PC-3 (cell line): Measurements from ENCODE around the gene KCNH3. TPM values are rescaled to one million over a fixed set of nuclear protein-coding genes. Genes with fewer than 3 reads are reported as not detected.

Source experiments
- ATAC-seq: fragments of 200-7000 bp; cut with Tn5 transposase; 2 replicates; pipeline ENCODE4 v1.9.1; 2020; ENCODE audit warnings: mild to moderate bottlenecking, moderate library complexity
- BruUV-seq: library from RNA; stranded (reverse); fragments of 400-500 nt; replicated peaks from 2 replicates; lab custom pipeline; 2021; lab: Mats Ljungman, UMichigan
- CTCF ChIA-PET: fragments of 300-600 bp; sonication (Branson Sonifier 250); formaldehyde crosslinking; loops from one replicate; lab custom pipeline; 2022; ENCODE audit warnings: antibody characterized with exemption; lab: Charles Lee
- POLR2A ChIA-PET: fragments of 300-600 bp; sonication (Branson Sonifier 250); formaldehyde crosslinking; loops from one replicate; lab custom pipeline; 2022; ENCODE audit warnings: antibody characterized with exemption; ENCODE audit not compliant: unreplicated experiment; lab: Charles Lee
- DNase-seq: peaks from one replicate; pipeline ENCODE4 v3.0.0-alpha.2; 2015
- H2AFZ ChIP-seq: fragments of 300-600 bp; sonication (generic); 2 replicates; pipeline ENCODE4 v1.6.0; 2016; ENCODE audit warnings: antibody characterized with exemption, low read length
- H3F3A ChIP-seq: fragments of 300-600 bp; sonication (generic); one replicate; pipeline ENCODE4 v1.6.0; 2017; ENCODE audit warnings: antibody characterized with exemption, low read length, control low read depth, mild to moderate bottlenecking; ENCODE audit not compliant: unreplicated experiment
- H3K27ac ChIP-seq: fragments of 300-600 bp; sonication (generic); 2 replicates; pipeline ENCODE4 v1.5.1; 2016; ENCODE audit warnings: mild to moderate bottlenecking, low read length
- H3K27me3 ChIP-seq: fragments of 300-600 bp; sonication (generic); 2 replicates; pipeline ENCODE4 v1.6.1; 2016; ENCODE audit warnings: low read length, mixed read lengths
- H3K36me3 ChIP-seq: fragments of 300-600 bp; sonication (generic); 2 replicates; pipeline ENCODE4 v1.6.1; 2016; ENCODE audit warnings: low read depth, mixed run types, low read length, mixed read lengths
- H3K4me1 ChIP-seq: fragments of 300-600 bp; sonication (generic); 2 replicates; pipeline ENCODE4 v1.5.1; 2016; ENCODE audit warnings: low read length; ENCODE audit not compliant: insufficient read depth
- H3K4me2 ChIP-seq: fragments of 300-600 bp; sonication (generic); 2 replicates; pipeline ENCODE4 v1.6.0; 2016; ENCODE audit warnings: low read length
- H3K4me3 ChIP-seq: fragments of 300-600 bp; sonication (generic); 2 replicates; pipeline ENCODE4 v1.5.1; 2016; ENCODE audit warnings: mild to moderate bottlenecking, low read length, mixed read lengths
- H3K79me2 ChIP-seq: fragments of 300-600 bp; sonication (generic); 2 replicates; pipeline ENCODE4 v1.6.1; 2017; ENCODE audit warnings: low read length, mixed read lengths
- H3K9ac ChIP-seq: fragments of 300-600 bp; sonication (generic); 2 replicates; pipeline ENCODE4 v1.6.0; 2016; ENCODE audit warnings: mild to moderate bottlenecking, low read length
- H3K9me2 ChIP-seq: fragments of 300-600 bp; sonication (generic); replicated peaks from 2 replicates; pipeline ENCODE4 v1.6.1; 2016; ENCODE audit warnings: mixed run types, low read length, mixed read lengths
- H3K9me3 ChIP-seq: fragments of 300-600 bp; sonication (generic); 2 replicates; pipeline ENCODE4 v1.6.1; 2016; ENCODE audit warnings: low read length, mixed read lengths
- H4K20me1 ChIP-seq: fragments of 300-600 bp; sonication (generic); 2 replicates; pipeline ENCODE4 v1.6.1; 2016; ENCODE audit warnings: low read length, mixed read lengths
- EZH2 ChIP-seq: fragments of 300-600 bp; sonication (generic); IDR thresholded peaks from one replicate; pipeline ENCODE4 v1.6.1; 2017; ENCODE audit warnings: antibody characterized with exemption, mild to moderate bottlenecking, low read length; ENCODE audit not compliant: unreplicated experiment
- EZH2phosphoT487 ChIP-seq: fragments of 300-600 bp; sonication (generic); IDR thresholded peaks from 2 replicates; pipeline ENCODE4 v1.6.1; 2018; ENCODE audit warnings: mild to moderate bottlenecking, antibody characterized with exemption, low read length, borderline replicate concordance
- intact Hi-C: fragments of 100-400 bp; cut with micrococcal nuclease; formaldehyde crosslinking; loops from 2 replicates; pipeline ENCODE4 v1.9.0; 2023
- total RNA-seq: library from RNA; depleted of rRNA; stranded (reverse); fragments of >200 nt; gene quantifications from 2 replicates; pipeline ENCODE4 v1.2.3, GENCODE V29; 2014
- TF ChIP-seq, protein P1 (sequence below): fragments of 300-600 bp; sonication (generic); conservative IDR thresholded peaks from 2 replicates; pipeline ENCODE4 v1.5.1; 2017; ENCODE audit warnings: antibody characterized with exemption, low read depth, mild to moderate bottlenecking, low read length

Gene KCNH3
- total RNA-seq, 1 experiment from 2014 or later = 0.07 TPM

DNA sequence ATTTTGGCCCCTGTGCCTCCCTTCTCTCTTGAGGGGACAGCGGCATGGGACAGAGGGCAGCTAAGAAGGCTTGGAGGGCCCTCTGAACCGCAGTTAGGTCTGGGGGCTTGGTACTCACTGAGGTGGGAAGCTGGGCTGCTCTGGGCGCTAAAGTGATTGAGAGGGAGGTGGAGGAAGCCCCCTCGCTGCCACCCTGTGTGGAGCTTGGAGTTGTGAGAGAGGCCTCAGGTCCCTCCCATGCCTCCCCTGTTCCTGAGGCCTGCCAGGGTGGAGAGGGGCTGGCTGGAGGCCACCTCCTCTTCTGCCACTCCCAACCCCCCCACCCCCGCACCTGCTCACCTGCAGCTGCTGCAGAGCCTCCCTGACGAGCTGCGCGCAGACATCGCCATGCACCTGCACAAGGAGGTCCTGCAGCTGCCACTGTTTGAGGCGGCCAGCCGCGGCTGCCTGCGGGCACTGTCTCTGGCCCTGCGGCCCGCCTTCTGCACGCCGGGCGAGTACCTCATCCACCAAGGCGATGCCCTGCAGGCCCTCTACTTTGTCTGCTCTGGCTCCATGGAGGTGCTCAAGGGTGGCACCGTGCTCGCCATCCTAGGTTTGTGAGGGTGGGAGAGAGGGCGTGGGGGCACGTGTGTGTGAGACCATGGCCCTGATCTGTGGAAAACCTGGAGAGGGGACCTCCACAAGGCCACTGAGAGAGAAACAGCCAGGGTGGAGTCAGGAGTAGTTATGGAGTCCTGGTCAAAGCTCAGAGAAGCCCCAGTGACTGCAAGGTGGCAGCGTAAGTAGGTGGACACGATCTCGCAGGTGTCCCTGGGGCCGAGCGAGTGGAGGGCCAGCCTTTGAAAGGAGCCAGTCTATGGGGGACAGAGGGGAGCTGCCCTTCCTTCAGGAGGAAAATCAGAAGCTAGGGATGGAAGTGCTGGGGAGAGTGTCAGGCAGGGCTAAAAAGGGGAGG lies 11.2 kb downstream of the KCNH3 start:
- H2AFZ ChIP-seq = no peak overlapping the region

DNA sequence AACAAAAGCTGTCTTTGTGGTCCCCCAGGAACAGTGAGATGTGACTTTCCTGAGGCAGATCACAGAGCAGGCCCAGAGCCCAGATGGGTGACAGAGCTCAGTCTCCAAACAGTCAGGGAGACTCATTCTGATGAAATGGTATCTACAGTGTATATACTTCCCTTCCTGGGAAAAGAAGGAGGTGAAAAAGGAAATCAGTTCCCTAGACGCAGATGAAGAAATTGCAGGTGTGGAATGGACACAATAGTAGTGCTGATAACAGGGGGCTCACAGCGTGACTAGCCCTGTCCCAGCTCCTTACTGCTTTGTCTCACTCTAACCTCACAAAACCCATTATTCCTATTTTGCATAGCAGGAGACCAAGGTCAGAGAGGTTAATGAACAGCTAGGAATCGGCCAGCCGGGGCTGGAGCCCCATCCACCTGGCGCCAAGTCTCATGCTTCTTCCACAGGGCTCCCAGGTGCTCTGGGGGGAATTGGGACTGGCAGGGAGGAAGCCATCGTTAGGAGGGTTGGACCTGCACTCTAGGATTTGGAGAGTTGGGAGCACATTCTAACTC lies 11.9 kb downstream of the KCNH3 start:
- no peaks in the 10 kb centered on the region for H3K27me3 ChIP-seq
- H3K9me2 ChIP-seq = no peaks in the 10 kb centered on the region
- H3F3A ChIP-seq = no peaks in the 10 kb centered on the region
- no peaks in the 10 kb centered on the region for H4K20me1 ChIP-seq
- H3K27ac ChIP-seq = no peak overlapping the region
- TF ChIP-seq, protein P1, sequence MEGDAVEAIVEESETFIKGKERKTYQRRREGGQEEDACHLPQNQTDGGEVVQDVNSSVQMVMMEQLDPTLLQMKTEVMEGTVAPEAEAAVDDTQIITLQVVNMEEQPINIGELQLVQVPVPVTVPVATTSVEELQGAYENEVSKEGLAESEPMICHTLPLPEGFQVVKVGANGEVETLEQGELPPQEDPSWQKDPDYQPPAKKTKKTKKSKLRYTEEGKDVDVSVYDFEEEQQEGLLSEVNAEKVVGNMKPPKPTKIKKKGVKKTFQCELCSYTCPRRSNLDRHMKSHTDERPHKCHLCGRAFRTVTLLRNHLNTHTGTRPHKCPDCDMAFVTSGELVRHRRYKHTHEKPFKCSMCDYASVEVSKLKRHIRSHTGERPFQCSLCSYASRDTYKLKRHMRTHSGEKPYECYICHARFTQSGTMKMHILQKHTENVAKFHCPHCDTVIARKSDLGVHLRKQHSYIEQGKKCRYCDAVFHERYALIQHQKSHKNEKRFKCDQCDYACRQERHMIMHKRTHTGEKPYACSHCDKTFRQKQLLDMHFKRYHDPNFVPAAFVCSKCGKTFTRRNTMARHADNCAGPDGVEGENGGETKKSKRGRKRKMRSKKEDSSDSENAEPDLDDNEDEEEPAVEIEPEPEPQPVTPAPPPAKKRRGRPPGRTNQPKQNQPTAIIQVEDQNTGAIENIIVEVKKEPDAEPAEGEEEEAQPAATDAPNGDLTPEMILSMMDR = no peak
- no peak for TF ChIP-seq EZH2phosphoT487
- no peak for TF ChIP-seq EZH2
- H3K36me3 ChIP-seq = no peaks in the 10 kb centered on the region
- no peak for DNase-seq
- POLR2A ChIA-PET = no interaction called here
- H3K4me1 ChIP-seq = no peaks in the 10 kb centered on the region
- intact Hi-C loops = no loop called here
- H3K79me2 ChIP-seq = no peaks in the 10 kb centered on the region
- H2AFZ ChIP-seq = no peak overlapping the region
- ATAC-seq = no peak
- BruUV-seq = no TSS peak
- CTCF ChIA-PET = no interaction called here
- no peak overlapping the region for H3K4me3 ChIP-seq
- no peaks in the 10 kb centered on the region for H3K9me3 ChIP-seq
- H3K9ac ChIP-seq = no peak overlapping the region
- H3K4me2 ChIP-seq = no peak overlapping the region

More for the DNA sequence above, 11.2 kb downstream of the KCNH3 start:
- ATAC-seq = no peak
- no TSS peak for BruUV-seq
- ChIA-PET CTCF (no interaction called here), POLR2A (no interaction called here)
- Histone ChIP-seq H3K4me2 (no peak overlapping the region), H3K9me3 (no peaks in the 10 kb centered on the region), H3K79me2 (no peaks in the 10 kb centered on the region), H3K36me3 (no peaks in the 10 kb centered on the region), H3K4me1 (no peaks in the 10 kb centered on the region), H3K27ac (no peak overlapping the region), H3K9me2 (no peaks in the 10 kb centered on the region), H3K4me3 (no peak overlapping the region), H3F3A (no peaks in the 10 kb centered on the region), H4K20me1 (no peaks in the 10 kb centered on the region), H3K27me3 (no peaks in the 10 kb centered on the region), H3K9ac (no peak overlapping the region)
- no peak for DNase-seq
- intact Hi-C loops = no loop called here
- TF ChIP-seq EZH2phosphoT487 (no peak), EZH2 (no peak)
- TF ChIP-seq, protein P1 = no peak
